HK-2 (cell line): ENCODE results near the gene RNF220.
A peak's percentile ranks its signal among the peaks of the same experiment; 100 is the strongest.

Experiments used
- DNase-seq: peaks from one replicate; pipeline ENCODE4 v3.0.0-alpha.2; 2018; ENCODE audit not compliant: unreplicated experiment

The RNF220 gene

GRCh38 chr1:44436401-44437106 lies 31.5 kb downstream of the RNF220 start:
- no peak for DNase-seq

GRCh38 chr1:44437107-44437716 lies 32.2 kb downstream of the RNF220 start:
- no peak for DNase-seq

GRCh38 chr1:44442791-44443190 lies 37.7 kb downstream of the RNF220 start:
- no peak for DNase-seq

- DNase-seq: no peak
Observed at GRCh38 chr1:44447051-44447810, 42.2 kb downstream of the RNF220 start.

- no peak for DNase-seq
Observed at GRCh38 chr1:44453798-44454349, 48.8 kb downstream of the RNF220 start.

- no peak for DNase-seq
Observed at GRCh38 chr1:44454704-44455103, 49.6 kb downstream of the RNF220 start.

- no peak for DNase-seq
Observed at GRCh38 chr1:44460107-44460882, 55.2 kb downstream of the RNF220 start.

- DNase-seq: no peak
Observed at GRCh38 chr1:44464361-44464760, 59.3 kb downstream of the RNF220 start.

GRCh38 chr1:44467566-44467965 lies 62.5 kb downstream of the RNF220 start:
- no peak for DNase-seq

- DNase-seq: no peak
Observed at GRCh38 chr1:44471911-44472453, 66.9 kb downstream of the RNF220 start.

- no peak for DNase-seq
Observed at GRCh38 chr1:44472620-44473525, 67.8 kb downstream of the RNF220 start.

- DNase-seq: no peak
Observed at GRCh38 chr1:44476891-44477290, 71.8 kb downstream of the RNF220 start.

GRCh38 chr1:44481701-44482100 lies 76.6 kb downstream of the RNF220 start:
- no peak for DNase-seq

- DNase-seq: no peak
Observed at GRCh38 chr1:44483089-44483874, 78.2 kb downstream of the RNF220 start.

GRCh38 chr1:44484155-44484688 lies 79.2 kb downstream of the RNF220 start:
- DNase-seq: no peak

- DNase-seq: no peak
Observed at GRCh38 chr1:44485229-44485933, 80.3 kb downstream of the RNF220 start.

- DNase-seq: no peak
Observed at GRCh38 chr1:44485934-44486460, 80.9 kb downstream of the RNF220 start.

- DNase-seq: peak; percentile 22
Observed at GRCh38 chr1:44489481-44489880, 84.4 kb downstream of the RNF220 start.
